ENCODE data around the gene FAM3B.

The FAM3B gene

GRCh38 chr21:41282412-41282811, 34.2 kb upstream of the FAM3B start:
- H3K4me3 ChIP-seq (ENCODE audit: low read length) = no peak overlapping the region
- TF ChIP-seq CTCF (conservative IDR thresholded peaks at IDR 0.05; ENCODE audit: low read depth, low read length) = no peak
- no peak for DNase-seq (ENCODE audit: low read depth)

GRCh38 chr21:41283211-41283818, 33.3 kb upstream of the FAM3B start:
- peak; percentile 43 for DNase-seq (ENCODE audit: low read depth)
- H3K4me3 ChIP-seq (ENCODE audit: low read length) = no peak overlapping the region
- peak; percentile 82 for TF ChIP-seq CTCF (conservative IDR thresholded peaks at IDR 0.05; ENCODE audit: low read depth, low read length)

GRCh38 chr21:41289431-41289830, 27.2 kb upstream of the FAM3B start:
- no peak for DNase-seq (ENCODE audit: low read depth)

GRCh38 chr21:41290106-41290799, 26.3 kb upstream of the FAM3B start:
- TF ChIP-seq CTCF (conservative IDR thresholded peaks at IDR 0.05; ENCODE audit: low read depth, low read length) = no peak
- H3K4me3 ChIP-seq (ENCODE audit: low read length) = no peak overlapping the region
- no peak for DNase-seq (ENCODE audit: low read depth)

More at GRCh38 chr21:41289431-41289830, 27.2 kb upstream of the FAM3B start:
- no peak overlapping the region for H3K4me3 ChIP-seq (ENCODE audit: low read length)
- TF ChIP-seq CTCF (conservative IDR thresholded peaks at IDR 0.05; ENCODE audit: low read depth, low read length) = peak; percentile 12

GRCh38 chr21:41294548-41295231, 21.9 kb upstream of the FAM3B start:
- no peak overlapping the region for H3K4me3 ChIP-seq (ENCODE audit: low read length)
- no peak for DNase-seq (ENCODE audit: low read depth)
- TF ChIP-seq CTCF (conservative IDR thresholded peaks at IDR 0.05; ENCODE audit: low read depth, low read length) = no peak

- no peak for TF ChIP-seq CTCF (conservative IDR thresholded peaks at IDR 0.05; ENCODE audit: low read depth, low read length)
- no peak for DNase-seq (ENCODE audit: low read depth)
- H3K4me3 ChIP-seq (ENCODE audit: low read length) = no peak overlapping the region
Observed at GRCh38 chr21:41295721-41296254, 20.8 kb upstream of the FAM3B start.

All from retinal pigment epithelial cell (primary cell).